Liver (tissue), 9 donors: ENCODE measurements around the gene SAMD4B. TPM values are rescaled to one million over a fixed set of nuclear protein-coding genes. Genes with fewer than 3 reads are reported as not detected.
"Not testable (repeated sequence)": the region's sequence is repeated elsewhere in the genome, so short reads cannot be mapped to it uniquely, and the experiment has no call there.

ENCODE experiments used
- DNase-seq: peaks from one replicate; pipeline ENCODE4 v3.0.0-alpha.2; 2017; ENCODE audit warnings: low spot score
- H3K27ac ChIP-seq, 2 donors: one replicate each; pipeline ENCODE4 v1.7.0; 2013; ENCODE audit warnings: inconsistent platforms in 2 of 2, low read length in 2 of 2, control low read depth in 1 of 2, low read depth in 1 of 2, mild to moderate bottlenecking in 1 of 2
- H3K27me3 ChIP-seq, 4 donors: one replicate each; pipeline versions ENCODE4 v1.6.1 to v1.7.0; 2013; ENCODE audit warnings: low read length in 3 of 4, inconsistent platforms in 1 of 4, mild to moderate bottlenecking in 1 of 4, moderate library complexity in 1 of 4; ENCODE audit not compliant: control insufficient read depth in 4 of 4, insufficient read depth in 4 of 4
- H3K36me3 ChIP-seq, 4 donors: one replicate each; pipeline versions ENCODE4 v1.6.1 to v1.7.0; 2013; ENCODE audit warnings: low read length in 3 of 4, mild to moderate bottlenecking in 3 of 4, low read depth in 1 of 4, moderate library complexity in 1 of 4; ENCODE audit not compliant: control insufficient read depth in 4 of 4, insufficient read depth in 3 of 4
- H3K4me1 ChIP-seq, 4 donors: one replicate each; pipeline versions ENCODE4 v1.6.1 to v1.7.0; 2013; ENCODE audit warnings: low read length in 3 of 4, mild to moderate bottlenecking in 3 of 4, moderate library complexity in 1 of 4; ENCODE audit not compliant: control insufficient read depth in 4 of 4, insufficient read depth in 4 of 4
- H3K4me3 ChIP-seq, 3 donors: one replicate each; pipeline versions ENCODE4 v1.6.1 to v1.7.0; 2013; ENCODE audit warnings: low read length in 3 of 3, control low read depth in 1 of 3, low read depth in 1 of 3, mild to moderate bottlenecking in 1 of 3
- H3K9ac ChIP-seq, 2 donors: one replicate each; pipeline ENCODE4 v1.7.0; 2013; ENCODE audit warnings: low read length in 2 of 2, mild to moderate bottlenecking in 2 of 2, moderate library complexity in 2 of 2, control low read depth in 1 of 2, low read depth in 1 of 2
- H3K9me3 ChIP-seq, 4 donors: one replicate each; pipeline versions ENCODE4 v1.6.1 to v1.7.0; 2013; ENCODE audit warnings: low read length in 3 of 4; ENCODE audit not compliant: control insufficient read depth in 4 of 4
- ATF3 ChIP-seq: IDR thresholded peaks from 2 replicates; pipeline ENCODE4 v1.6.1; 2016; ENCODE audit warnings: antibody characterized with exemption
- CTCF ChIP-seq: fragments of 150-350 bp; IDR thresholded peaks from 2 replicates; pipeline ENCODE4 v1.5.1; 2017; ENCODE audit warnings: improper control_type of control experiment, low read depth, low read length; ENCODE audit not compliant: missing input control
- EGR1 ChIP-seq, 2 donors: IDR thresholded peaks; 2 replicates each; pipeline ENCODE4 v1.6.1; 2016 to 2018; ENCODE audit warnings: antibody characterized with exemption in 2 of 2, low read depth in 2 of 2
- FOXA1 ChIP-seq: IDR thresholded peaks from 2 replicates; pipeline ENCODE4 v1.6.1; 2016; ENCODE audit warnings: antibody characterized with exemption
- FOXA2 ChIP-seq: IDR thresholded peaks from 2 replicates; pipeline ENCODE4 v1.6.1; 2016; ENCODE audit warnings: antibody characterized with exemption
- GABPA ChIP-seq, 2 donors: IDR thresholded peaks in 1 of 2; conservative IDR thresholded peaks in 1 of 2; 2 replicates each; pipeline ENCODE4 v1.6.1; 2016; ENCODE audit warnings: antibody characterized with exemption in 2 of 2, mild to moderate bottlenecking in 1 of 2, moderate library complexity in 1 of 2
- HNF4A ChIP-seq, 2 donors: conservative IDR thresholded peaks; 2 replicates each; pipeline ENCODE4 v1.6.1; 2016; ENCODE audit warnings: antibody characterized with exemption in 2 of 2, mild to moderate bottlenecking in 2 of 2
- HNF4G ChIP-seq: IDR thresholded peaks from 2 replicates; pipeline ENCODE4 v1.6.1; 2016; ENCODE audit warnings: antibody characterized with exemption
- JUND ChIP-seq, 2 donors: IDR thresholded peaks; 2 replicates each; pipeline ENCODE4 v1.6.1; 2016; ENCODE audit warnings: antibody characterized with exemption in 2 of 2
- MAX ChIP-seq: IDR thresholded peaks from 2 replicates; pipeline ENCODE4 v1.6.1; 2016; ENCODE audit warnings: antibody characterized with exemption
- NR2F2 ChIP-seq: IDR thresholded peaks from 2 replicates; pipeline ENCODE4 v1.6.1; 2016; ENCODE audit warnings: antibody characterized with exemption
- RAD21 ChIP-seq, 2 donors: IDR thresholded peaks; 2 replicates each; pipeline ENCODE4 v1.6.1; 2016; ENCODE audit warnings: antibody characterized with exemption in 2 of 2, mild to moderate bottlenecking in 2 of 2
- REST ChIP-seq: IDR thresholded peaks from 2 replicates; pipeline ENCODE4 v1.6.1; 2016; ENCODE audit warnings: antibody characterized with exemption, mild to moderate bottlenecking
- RXRA ChIP-seq, 2 donors: IDR thresholded peaks; 2 replicates each; pipeline ENCODE4 v1.6.1; 2017 to 2018; ENCODE audit warnings: antibody characterized with exemption in 2 of 2, mild to moderate bottlenecking in 1 of 2
- SP1 ChIP-seq: IDR thresholded peaks from 2 replicates; pipeline ENCODE4 v1.6.1; 2018; ENCODE audit warnings: antibody characterized with exemption, mild to moderate bottlenecking
- TAF1 ChIP-seq: conservative IDR thresholded peaks from 2 replicates; pipeline ENCODE4 v1.6.1; 2016; ENCODE audit warnings: antibody characterized with exemption, mild to moderate bottlenecking
- YY1 ChIP-seq: IDR thresholded peaks from 2 replicates; pipeline ENCODE4 v1.6.1; 2016; ENCODE audit warnings: antibody characterized with exemption, mild to moderate bottlenecking
- ZBTB33 ChIP-seq: IDR thresholded peaks from 2 replicates; pipeline ENCODE4 v1.6.1; 2016; ENCODE audit warnings: antibody characterized with exemption
- WGBS: extraction: QIAGEN DNeasy Blood & Tissue Kit; methylation state at CpG from one replicate; pipeline ENCODE4 v1.1.7; 2013; 5-methylcytosine and 5-hydroxymethylcytosine counted together
- polyA plus RNA-seq, 2 donors: library from polyadenylated mRNA; stranded (reverse) in 1 of 2; unstranded in 1 of 2; fragments of 200-250 nt in 1 of 2; fragments of >200 nt in 1 of 2; fragmentation: Nextera tagmentation in 1 of 2; extraction: Ambion mirVana in 1 of 2; gene quantifications; one replicate each; pipeline versions ENCODE4 v1.2.1 to v1.2.3, GENCODE V29; 2013 to 2015
- total RNA-seq, 2 donors: library from RNA; depleted of rRNA; stranded (reverse); fragments of >200 nt; gene quantifications; one replicate each; pipeline ENCODE4 v1.2.3, GENCODE V29; 2014
- donor health status: healthy.
- donor health status: healthy.
- donor health status: healthy.
- donor health status: healthy.
- donor health status: healthy.

Gene SAMD4B
- total and polyA plus RNA-seq, 4 donors, result 17.3 to 39.4 (median 30.5) TPM

GRCh38 chr19:39377373-39378362 lies 35.4 kb downstream of the SAMD4B start:
- peak; percentile 51 for DNase-seq
- WGBS, result 34% methylated on average over 18 of the region's 18 CpGs
- H3K27me3 ChIP-seq, result no peaks in the 10 kb centered on the region
- H3K9me3 ChIP-seq, result no peaks in the 10 kb centered on the region
- peak overlapping the region; percentile 8 to 26 (median 14) for H3K4me3 ChIP-seq
- H3K36me3 ChIP-seq, result peaks cover 14 to 41% (median 27%) of the 10 kb centered on the region in 4 donors
- no peak overlapping the region for H3K9ac ChIP-seq
- TF ChIP-seq MAX (peak; percentile 74), RAD21 (IDR thresholded peaks at IDR 0.05) (peak in 1 of 2 donors; percentile 30), CTCF (no peak), ATF3 (peak; percentile 82), EGR1 (IDR thresholded peaks at IDR 0.05; ENCODE audit: low read depth in 2 of 2) (peak in 1 of 2 donors; percentile 68), FOXA1 (no peak), NR2F2 (peak; percentile 49), RXRA (IDR thresholded peaks at IDR 0.05) (peak; percentile 90 to 91), HNF4A (conservative IDR thresholded peaks at IDR 0.05) (peak; percentile 96 to 99), YY1 (peak; percentile 88), ZBTB33 (peak; percentile 70), REST (no peak), TAF1 (no peak), HNF4G (peak; percentile 98), FOXA2 (no peak), SP1 (peak; percentile 97), JUND (IDR thresholded peaks at IDR 0.05) (peak; percentile 67 to 89), GABPA (IDR thresholded peaks at IDR 0.05 in 1 of 2, conservative IDR thresholded peaks at IDR 0.05 in 1 of 2) (peak in 1 of 2 donors; percentile 46)
- peaks cover 15 to 50% (median 47%) of the 10 kb centered on the region in 4 donors for H3K4me1 ChIP-seq
- peak overlapping the region; percentile 78 to 83 for H3K27ac ChIP-seq

- Histone ChIP-seq H3K36me3 (peaks cover 14 to 54% (median 35%) of the 10 kb centered on the region in 4 donors), H3K4me1 (peaks cover 15 to 37% (median 35%) of the 10 kb centered on the region in 4 donors)
- not testable (repeated sequence) for H3K4me3 ChIP-seq, H3K27me3 ChIP-seq, H3K9me3 ChIP-seq, H3K27ac ChIP-seq, DNase-seq, H3K9ac ChIP-seq
- WGBS, result 97% methylated on average over 4 of the region's 4 CpGs
Observed at GRCh38 chr19:39379366-39379765, 37.1 kb downstream of the SAMD4B start.
